GM19043 (cell line): ENCODE results near the gene UCN2.
"Not testable (repeated sequence)": the region's sequence is repeated elsewhere in the genome, so short reads cannot be mapped to it uniquely, and the experiment has no call there.

Experiments
- ATAC-seq: cut with Tn5 transposase; IDR thresholded peaks from one replicate; pipeline ENCODE4 v1.9.1; 2021; ENCODE audit warnings: low read depth; ENCODE audit not compliant: unreplicated experiment

UCN2 gene

DNA sequence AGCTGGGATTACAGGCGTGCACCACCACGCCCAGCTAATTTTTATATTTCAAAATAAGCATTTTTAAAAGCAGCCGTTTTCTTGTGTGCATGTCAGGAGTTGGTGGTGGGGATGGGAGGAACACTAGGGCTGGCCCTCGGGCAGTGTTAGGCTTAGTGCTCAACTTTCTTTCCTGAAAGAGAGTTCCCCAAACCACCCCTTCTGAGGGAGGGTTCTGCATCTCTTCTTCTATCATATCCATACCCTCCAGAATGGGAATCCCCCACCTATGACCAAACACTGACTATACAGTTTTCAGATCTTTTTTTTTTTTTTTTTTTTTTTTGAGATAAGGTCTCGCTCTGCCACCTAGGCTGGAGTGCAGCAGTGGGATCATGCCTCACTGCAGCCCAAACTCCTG, 19.4 kb downstream of the UCN2 start:
- no peak for ATAC-seq

DNA sequence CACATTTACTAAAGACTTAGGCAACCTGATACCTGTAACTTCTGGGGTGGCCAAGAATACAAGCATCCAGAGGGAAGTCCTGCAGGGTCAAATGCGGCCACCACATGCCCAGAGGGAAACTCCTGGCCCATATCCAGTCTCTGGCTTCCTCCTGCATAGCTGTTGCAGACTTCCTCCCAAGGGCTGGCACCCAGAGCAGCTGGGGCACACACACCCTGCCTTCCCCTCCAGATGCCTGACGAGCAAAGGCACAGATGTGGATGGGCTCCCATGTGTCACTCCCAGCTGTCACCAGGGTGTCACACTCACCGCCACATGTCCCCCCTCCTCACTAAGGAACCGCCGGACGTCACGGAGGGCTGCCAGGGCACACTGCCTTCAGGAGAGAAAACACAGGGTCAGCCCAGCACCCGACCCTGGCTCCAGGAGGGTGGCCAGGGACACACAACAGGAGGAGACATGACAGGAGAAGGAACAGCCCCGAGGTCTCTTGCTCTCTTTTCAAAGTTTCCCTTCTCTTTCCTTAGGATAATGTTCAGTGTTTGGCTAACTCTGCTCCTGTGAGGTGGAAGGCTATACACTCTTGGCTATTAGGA, 20.2 kb downstream of the UCN2 start:
- no peak for ATAC-seq

DNA sequence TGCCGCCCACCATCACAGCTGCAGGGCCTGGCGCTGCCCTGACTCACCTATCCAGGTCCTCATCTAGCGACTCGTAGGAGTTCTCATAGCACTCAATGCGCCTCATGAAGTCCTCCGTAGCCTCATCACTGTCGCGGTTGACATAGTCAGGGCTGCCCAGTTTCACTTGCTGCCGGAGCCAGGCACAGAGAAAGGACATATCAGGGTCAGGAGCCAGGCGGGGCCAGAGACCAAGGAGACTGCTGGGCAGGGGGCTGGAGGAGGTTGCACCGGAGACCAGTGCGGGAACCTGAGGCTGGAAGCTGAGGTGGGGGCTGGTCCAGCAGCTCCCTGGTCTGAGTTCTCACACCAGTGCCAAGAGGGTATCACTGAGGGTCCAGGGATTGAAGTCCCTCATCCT, 25.1 kb downstream of the UCN2 start:
- no peak for ATAC-seq

DNA sequence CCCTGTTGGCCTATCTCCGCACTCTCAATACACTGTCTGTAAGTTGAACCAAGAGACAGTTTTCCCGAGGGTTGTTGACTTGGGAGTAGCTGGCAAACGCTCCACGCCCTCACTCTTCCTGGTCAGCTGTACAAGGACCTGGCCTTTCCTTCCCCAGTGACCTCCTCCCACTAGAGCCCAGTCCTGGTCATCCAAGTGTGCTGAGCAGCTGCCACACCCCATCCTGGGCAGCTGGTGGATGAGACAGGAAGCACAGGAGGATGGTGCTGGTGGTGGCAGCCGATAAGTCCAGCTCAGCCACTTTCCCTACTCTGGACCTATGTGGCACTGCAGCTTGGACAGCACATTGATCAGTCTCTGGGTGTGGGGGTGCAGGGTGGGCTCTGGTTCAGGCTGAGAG, 26.8 kb downstream of the UCN2 start:
- no peak for ATAC-seq

DNA sequence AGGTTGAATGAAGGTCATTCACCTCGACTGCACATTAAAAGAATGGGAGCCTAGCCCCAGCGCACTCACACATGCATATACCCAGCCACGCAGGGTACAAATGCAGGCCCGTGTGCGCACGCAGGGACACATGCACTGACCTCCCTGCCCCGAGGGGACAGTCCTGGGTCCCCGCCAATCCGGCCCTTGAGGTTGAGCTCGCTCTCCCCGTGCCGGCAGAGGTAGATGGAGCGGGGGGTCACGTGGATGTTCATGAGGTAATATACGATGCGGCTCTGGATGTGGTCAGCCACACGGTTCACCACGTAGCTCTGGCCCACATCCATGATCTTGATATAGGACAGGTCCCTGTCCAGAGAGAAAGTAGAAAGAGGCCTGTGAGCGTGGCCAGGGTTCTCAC, 27.5 kb downstream of the UCN2 start:
- no peak for ATAC-seq

DNA sequence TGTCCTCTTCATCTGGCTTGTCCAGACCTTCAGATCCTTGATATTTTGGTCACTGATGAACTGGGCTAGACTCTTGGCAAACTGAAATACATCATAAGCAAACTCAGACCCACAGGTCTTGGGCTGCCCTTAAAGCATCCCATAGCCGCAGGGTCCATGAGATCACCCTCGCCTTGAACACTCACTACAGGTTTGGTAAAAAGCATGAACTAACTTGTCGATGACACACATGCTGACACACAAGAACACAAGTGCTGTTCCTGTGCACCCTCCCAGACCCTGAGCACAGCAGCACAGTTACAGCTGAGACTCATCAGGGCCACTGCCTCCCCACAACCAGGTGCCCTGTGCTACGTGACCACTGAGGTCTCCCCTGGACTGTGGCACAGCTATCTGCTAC, 28.0 kb downstream of the UCN2 start:
- ATAC-seq, result no peak

DNA sequence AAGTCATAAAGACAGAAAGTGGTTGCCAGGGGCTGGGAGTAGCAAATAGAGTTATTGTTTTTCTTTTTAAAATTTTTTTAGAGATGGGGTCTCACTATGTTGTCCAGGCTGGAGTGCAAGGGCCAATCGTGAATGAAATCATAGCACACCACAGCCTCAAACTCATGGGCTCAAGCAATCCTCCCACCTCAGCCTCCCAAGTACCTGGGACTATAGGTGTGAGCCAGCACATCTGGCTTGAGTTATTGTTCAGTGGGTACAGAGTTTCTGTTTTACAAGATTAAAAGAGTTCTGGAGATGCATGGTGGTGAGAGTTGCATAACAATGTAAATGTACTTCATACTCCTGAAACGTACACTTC, 30.6 kb downstream of the UCN2 start:
- ATAC-seq, result no peak

DNA sequence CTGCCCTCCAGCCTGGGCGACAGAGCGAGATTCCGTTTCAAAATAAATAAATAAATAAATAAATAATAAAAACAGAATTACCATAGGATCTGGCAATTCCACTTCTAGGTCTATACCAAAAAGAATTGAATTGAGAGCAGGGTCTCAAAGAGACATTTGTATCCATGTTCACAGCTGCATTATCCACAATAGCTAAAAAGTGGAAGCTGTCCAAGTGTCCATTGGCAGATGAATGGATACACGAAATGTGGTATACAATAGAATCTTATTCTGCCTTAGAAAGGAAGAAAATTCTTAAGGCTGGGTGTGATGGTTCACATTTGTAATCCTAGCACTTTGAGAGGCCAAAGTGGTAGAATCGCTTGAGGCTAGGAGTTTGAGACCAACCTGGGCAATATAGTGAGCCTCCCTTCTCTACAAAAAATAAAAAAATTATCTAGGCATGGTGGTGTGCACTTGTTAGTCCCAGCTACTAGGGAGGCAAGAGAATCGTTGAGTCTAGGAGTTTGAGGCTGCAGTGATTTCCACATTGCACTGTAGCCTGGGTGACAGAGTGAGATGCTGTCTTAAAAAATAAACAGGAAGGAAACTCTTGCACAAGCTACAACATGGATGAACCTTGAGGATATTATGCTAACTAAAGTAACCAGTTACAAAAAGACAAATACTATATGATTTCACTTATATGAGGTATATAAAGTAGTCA, 31.2 kb downstream of the UCN2 start:
- ATAC-seq, result no peak

DNA sequence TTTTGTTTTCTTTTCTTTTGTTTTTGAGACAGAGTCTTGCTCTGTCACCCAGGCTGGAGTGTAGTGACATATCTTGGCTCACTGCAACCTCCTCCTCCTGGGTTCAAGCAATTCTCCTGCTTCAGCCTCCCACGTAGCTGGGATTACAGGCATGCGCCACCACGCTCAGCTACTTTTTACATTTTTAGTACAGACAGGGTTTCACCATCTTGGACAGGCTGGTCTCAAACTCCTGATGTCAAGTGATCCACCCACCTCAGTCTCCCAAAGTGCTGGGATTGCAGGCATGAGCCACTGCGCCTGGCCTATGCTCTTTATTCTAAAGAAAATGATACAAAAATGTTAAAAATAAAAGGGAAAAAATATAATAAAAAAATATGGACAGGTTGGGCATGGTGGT, 32.9 kb downstream of the UCN2 start:
- not testable (repeated sequence) for ATAC-seq

DNA sequence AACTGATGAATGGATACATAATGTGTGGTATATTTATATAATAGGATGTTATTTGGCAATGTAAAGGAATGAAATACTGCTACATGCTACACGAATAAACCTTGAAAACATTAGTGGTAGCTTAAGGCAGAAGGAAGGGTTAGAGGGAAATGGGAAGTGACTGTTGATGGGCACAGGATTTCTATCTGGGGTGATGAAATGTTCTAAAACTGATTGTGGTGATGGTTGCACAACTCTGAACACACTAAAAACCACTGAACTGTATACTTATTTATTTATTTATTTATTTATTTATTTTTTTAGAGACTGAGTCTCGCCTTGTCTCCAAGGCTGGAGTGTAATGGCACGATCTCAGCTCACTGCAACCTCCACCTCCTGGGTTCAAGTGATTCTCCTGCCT, 34.8 kb downstream of the UCN2 start:
- ATAC-seq, result no peak

DNA sequence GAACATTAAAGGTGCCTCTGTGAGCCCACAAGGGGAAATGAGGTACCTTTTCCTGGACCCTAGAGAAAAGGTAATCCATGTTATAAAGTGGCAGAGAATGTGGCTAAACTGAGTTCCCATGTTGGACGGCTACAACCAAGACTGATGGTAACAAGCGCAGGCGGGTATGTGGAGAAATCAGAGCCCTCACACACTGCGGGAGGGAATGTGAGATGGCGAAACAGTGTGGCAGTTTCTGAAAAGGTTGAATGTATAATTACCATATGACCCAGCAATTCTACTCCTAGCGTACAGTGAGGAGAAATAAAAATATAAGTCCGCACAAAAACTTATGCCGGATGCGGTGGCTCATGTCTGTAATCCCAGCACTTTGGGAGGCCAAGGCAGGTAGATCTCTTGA, 35.5 kb downstream of the UCN2 start:
- ATAC-seq, result no peak

DNA sequence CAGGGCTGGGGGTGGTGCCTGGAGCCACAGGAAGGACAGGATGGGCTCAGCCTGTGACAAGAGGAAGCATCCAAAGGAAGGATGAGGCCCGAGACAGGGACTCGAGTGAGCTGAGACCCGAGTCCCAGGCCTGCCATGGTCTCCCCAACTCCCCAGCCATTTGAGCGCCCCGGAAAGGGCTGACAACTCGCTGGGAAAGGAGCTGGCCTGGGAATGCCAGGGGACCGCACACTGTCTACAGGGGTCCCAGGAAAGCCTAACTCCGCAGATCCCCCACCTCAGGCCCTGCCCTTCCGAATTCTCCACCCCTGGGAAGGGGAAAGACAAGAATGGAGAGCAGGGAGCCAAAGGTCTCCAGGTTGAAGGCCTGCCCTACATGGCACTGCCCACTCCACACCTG, 38.6 kb downstream of the UCN2 start:
- ATAC-seq, result no peak

DNA sequence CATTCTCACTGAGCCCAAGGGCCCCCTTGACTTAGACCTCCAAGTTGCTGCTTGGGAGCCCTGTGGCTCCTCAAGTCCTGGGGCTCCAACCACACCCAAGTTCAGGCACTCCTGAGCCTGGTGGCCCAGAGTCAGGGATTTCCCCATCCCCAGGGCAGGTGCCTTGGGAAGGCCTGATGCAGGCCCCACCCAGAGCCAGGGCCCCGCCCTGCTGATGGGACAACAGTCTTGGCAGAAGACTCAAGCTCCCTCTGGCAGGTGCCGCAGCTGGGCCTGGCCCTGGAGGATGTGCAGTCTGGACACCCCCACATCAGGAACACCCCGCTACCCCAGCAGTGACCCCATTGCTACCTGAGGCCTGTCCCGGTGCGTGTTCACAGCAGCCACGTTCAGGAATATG, 41.9 kb downstream of the UCN2 start:
- ATAC-seq, result no peak

DNA sequence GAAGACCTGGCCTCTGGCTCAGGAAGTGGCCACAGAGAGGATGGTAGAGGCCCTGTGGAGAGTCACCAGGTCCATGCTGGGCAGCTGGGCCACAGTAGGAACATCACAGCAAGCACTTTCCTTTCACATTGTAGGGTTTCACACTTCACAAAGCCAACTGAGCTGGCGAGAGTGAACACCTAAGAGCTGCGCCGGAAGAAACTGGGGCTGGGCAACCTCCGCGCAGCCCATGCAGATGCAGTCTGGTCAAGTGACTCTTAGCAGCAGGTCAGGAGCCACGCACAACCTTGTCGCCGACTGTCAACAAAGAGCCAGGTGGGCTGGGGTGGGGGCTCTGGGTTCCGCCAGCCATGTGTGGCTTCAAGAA, 44.3 kb downstream of the UCN2 start:
- ATAC-seq, result no peak

DNA sequence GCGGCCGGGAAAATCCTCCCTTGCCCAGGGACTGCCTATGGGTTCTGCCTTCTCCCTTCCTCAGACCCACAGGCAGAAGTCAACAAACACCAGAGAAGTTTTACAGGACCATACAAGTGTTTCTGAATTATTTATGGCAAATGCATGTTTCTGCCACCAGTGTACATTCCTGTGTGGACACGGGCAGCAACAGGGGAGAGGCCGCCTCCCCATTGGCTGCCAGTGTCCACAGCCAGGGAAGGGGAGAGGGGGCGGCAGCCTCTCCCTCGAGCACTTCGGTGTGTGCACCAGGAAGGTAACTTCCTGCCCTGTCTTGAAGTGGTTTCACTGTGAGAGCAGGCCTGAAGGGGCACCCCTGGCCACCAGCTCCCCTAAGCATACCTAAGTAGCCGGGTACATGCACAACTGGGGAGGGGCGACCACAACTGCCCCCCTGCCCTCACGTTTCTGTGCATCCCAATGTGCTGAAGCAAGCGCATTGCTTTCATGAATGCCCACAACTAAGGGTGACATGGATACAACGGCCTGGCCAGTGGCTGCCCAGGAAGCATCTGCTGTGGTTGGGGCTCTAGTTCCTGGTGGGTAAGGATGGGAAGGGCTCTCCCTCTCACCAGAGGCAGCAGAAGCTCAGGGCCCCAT, 44.8 kb downstream of the UCN2 start:
- ATAC-seq, result no peak

DNA sequence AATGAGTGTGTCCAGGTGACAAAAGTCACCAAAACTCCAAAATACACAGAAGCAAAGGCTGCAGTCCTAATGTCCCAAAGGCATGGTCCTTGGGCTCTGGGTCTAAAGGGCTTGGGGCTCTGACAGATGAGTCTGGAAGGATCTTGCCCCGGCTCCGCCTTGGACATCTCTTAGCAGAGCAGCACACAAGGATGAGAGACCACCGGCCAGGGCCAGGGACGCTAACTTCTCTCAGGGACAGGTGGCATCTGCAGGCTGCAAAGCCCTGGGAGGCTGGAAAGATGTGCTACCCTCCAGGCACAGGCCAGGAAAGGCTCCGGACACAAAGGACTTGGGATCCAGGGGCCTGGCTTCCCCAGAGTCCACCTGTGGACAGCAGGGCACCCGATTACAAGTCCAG, 45.5 kb downstream of the UCN2 start:
- ATAC-seq, result no peak

DNA sequence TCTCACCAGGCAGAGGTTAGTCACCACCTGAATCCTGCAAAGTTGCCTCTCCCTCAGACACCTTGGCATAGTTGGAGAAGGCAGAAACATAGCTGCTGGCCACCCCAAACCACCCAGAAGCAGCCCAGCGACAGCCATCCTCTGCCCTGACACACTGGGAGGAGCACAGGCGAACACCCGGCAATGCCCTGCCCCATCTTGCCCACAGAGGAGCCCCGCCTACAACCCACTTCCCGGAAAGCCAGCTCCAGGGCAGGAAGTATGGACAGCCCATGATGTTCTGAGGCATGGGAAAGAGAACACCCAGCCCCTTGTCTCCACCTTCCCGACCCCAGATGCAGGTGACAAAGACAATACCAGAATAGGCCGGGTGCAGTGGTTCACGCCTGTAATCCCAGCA, 47.0 kb downstream of the UCN2 start:
- ATAC-seq, result no peak

DNA sequence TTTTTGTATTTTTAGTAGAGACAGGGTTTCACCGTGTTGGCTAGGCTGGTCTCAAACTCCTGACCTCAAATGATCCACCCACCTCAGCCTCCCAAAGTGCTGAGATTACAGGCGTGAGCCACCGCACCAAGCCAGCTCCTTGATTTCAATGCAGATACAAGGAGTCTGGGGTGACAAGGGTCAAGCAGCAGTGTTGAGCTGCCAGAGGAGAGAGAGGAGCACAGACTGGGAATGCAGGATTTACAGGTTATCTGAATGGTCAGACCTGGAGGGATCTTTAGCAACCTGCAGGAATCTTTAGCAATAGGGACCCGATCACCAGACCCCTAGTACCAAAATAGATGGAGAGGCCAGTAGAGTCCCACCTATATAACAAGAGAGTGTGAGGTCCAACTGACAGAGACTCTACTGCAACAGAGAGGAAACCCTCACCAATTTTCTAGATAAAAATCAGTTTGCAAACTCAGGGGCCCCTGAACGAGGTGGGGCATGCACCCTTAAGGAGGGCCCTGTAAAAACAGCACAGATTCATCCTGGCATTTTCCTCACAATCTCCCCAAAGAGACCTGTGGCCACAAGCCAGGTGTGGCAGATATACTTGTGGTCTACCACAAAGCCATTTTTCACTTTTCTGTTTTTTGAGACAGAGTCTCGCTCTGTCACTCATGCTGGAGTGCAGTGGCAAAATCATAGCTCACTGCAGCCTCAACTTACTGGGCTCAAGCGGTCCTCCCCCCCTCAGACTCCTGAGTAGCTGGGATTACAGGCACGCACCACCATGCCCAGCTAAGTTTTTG, 49.0 kb downstream of the UCN2 start:
- ATAC-seq, result no peak
